Transverse colon (tissue), 4 donors: ENCODE data around the gene SOX5. TPM values are rescaled to one million over a fixed set of nuclear protein-coding genes. Genes with fewer than 3 reads are reported as not detected.

Experiments
- DNase-seq: peaks from one replicate; pipeline ENCODE4 v3.0.0-alpha.2; 2019
- H3K27ac ChIP-seq, 4 donors: fragments of 200-600 bp; sonication (generic); 2 replicates each; pipeline ENCODE4 v1.5.1; 2016 to 2018; ENCODE audit warnings: inconsistent platforms in 4 of 4
- H3K27me3 ChIP-seq: fragments of 200-600 bp; sonication (generic); 2 replicates; pipeline ENCODE4 v1.5.1; 2017; ENCODE audit warnings: inconsistent platforms
- H3K36me3 ChIP-seq, 4 donors: fragments of 200-600 bp; sonication (generic); 2 replicates each; pipeline ENCODE4 v1.5.1; 2017 to 2019; ENCODE audit warnings: inconsistent platforms in 4 of 4
- H3K4me1 ChIP-seq, 4 donors: fragments of 200-600 bp; sonication (generic); 2 replicates each; pipeline ENCODE4 v1.5.1; 2017 to 2020; ENCODE audit warnings: inconsistent platforms in 4 of 4
- H3K4me3 ChIP-seq, 4 donors: fragments of 200-600 bp; sonication (generic); 1 replicate in 1 of 4; 2 replicates in 3 of 4; pipeline versions ENCODE4 v1.5.1 to v1.6.1; 2017 to 2019; ENCODE audit warnings: inconsistent platforms in 4 of 4
- H3K9me3 ChIP-seq, 2 donors: fragments of 200-600 bp; sonication (generic); 2 replicates each; pipeline ENCODE4 v1.5.1; 2017 to 2019; ENCODE audit warnings: inconsistent platforms in 2 of 2
- EP300 ChIP-seq: sonication (generic); formaldehyde crosslinking; IDR thresholded peaks from one replicate; pipeline ENCODE4 v1.6.1; 2017; ENCODE audit warnings: antibody characterized with exemption, low read depth
- POLR2A ChIP-seq: fragments of 450-650 bp; IDR thresholded peaks from one replicate; pipeline ENCODE4 v1.6.1; 2016; ENCODE audit warnings: antibody characterized with exemption, mild to moderate bottlenecking, moderate library complexity
- POLR2AphosphoS5 ChIP-seq, 3 donors: sonication (generic); formaldehyde crosslinking; IDR thresholded peaks; one replicate each; pipeline ENCODE4 v1.6.1; 2016; ENCODE audit warnings: antibody characterized with exemption in 3 of 3
- WGBS, 2 donors: methylation state at CpG; one replicate each; pipeline ENCODE4 v1.1.5; 2018; ENCODE audit warnings: low coverage in 1 of 2; 5-methylcytosine and 5-hydroxymethylcytosine counted together
- in situ Hi-C, 4 donors: fragments of 200-750 bp; cut with MboI; loops; one replicate each; pipeline versions ENCODE4 v1.15.0 to v1.15.1; 2017; ENCODE audit warnings: low sequenced_read_pairs in 3 of 4, low pct_ligation_motif_present in 1 of 4, low pct_unique_long_range_greater_than_20kb in 1 of 4
- intact Hi-C: fragments of 100-400 bp; cut with DNase I; formaldehyde crosslinking; loops from one replicate; pipeline ENCODE4 v1.15.1; 2023; ENCODE audit warnings: low total_unique reads
- total RNA-seq, 4 donors: library from RNA; depleted of rRNA; stranded (reverse); fragments of >200 nt; gene quantifications; one replicate each; pipeline ENCODE4 v1.1.0, GENCODE V29; 2016
- TF ChIP-seq, protein P1 (sequence below), 5 experiments: fragments of 200-600 bp in 3 of 5; fragments of 450-650 bp in 2 of 5; sonication (generic) in 3 of 5; IDR thresholded peaks; 1 replicate in 2 of 5; 2 replicates in 3 of 5; pipeline ENCODE4 v1.5.1; 2016 to 2017; ENCODE audit warnings: antibody characterized with exemption in 5 of 5, inconsistent platforms in 3 of 5, mild to moderate bottlenecking in 2 of 5, moderate library complexity in 1 of 5

The SOX5 gene
- total RNA-seq, 4 donors from 2014 or later = 1.00 to 9.8 (median 3.2) TPM

DNA sequence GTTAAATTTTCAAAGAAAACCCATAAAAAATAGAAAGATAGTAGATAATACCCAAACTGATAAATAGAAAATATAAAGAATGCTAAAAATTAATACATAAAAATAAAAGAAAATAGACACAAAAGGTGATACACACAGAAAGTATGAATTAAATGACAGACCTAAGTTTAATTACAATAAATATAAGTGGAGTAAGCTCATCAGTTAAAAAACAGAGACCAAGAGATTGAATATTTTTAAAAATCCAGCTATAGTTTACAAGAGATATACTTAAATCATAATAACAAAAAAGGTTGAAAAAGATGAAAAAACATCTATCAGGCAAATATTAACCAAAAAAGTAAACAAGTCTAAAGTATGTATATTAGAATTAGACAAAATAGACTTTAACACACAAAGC, 268.2 kb downstream of the SOX5 start:
- Histone ChIP-seq H3K27ac (no peak overlapping the region), H3K4me3 (no peak overlapping the region), H3K9me3 (no peaks in the 10 kb centered on the region), H3K27me3 (no peaks in the 10 kb centered on the region), H3K36me3 (no peaks in the 10 kb centered on the region), H3K4me1 (no peaks in the 10 kb centered on the region)
- intact Hi-C loops (no loop called here), in situ Hi-C loops (no loop called here)
- TF ChIP-seq, protein P1, sequence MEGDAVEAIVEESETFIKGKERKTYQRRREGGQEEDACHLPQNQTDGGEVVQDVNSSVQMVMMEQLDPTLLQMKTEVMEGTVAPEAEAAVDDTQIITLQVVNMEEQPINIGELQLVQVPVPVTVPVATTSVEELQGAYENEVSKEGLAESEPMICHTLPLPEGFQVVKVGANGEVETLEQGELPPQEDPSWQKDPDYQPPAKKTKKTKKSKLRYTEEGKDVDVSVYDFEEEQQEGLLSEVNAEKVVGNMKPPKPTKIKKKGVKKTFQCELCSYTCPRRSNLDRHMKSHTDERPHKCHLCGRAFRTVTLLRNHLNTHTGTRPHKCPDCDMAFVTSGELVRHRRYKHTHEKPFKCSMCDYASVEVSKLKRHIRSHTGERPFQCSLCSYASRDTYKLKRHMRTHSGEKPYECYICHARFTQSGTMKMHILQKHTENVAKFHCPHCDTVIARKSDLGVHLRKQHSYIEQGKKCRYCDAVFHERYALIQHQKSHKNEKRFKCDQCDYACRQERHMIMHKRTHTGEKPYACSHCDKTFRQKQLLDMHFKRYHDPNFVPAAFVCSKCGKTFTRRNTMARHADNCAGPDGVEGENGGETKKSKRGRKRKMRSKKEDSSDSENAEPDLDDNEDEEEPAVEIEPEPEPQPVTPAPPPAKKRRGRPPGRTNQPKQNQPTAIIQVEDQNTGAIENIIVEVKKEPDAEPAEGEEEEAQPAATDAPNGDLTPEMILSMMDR (IDR thresholded peaks at IDR 0.05) = no peak
- TF ChIP-seq POLR2A = no peak
- TF ChIP-seq EP300 = no peak
- no peak for DNase-seq

DNA sequence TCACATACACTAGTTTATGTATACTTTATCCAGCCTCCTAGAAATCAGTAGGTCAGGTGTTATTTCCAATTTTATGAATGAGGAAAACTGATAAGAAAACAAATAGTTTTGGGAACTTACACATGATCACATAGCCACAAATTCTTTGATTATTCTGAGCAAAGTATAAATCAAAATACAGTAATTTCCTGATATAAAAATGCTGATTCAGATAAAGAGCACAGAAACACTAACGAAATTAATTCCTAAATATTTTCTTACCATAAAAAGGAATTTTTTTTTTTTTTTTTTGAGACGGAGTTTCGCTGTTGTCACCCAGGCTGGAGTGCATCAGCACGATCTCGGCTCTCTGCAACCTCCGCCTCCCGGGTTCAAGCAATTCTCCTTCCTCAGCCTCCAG, 275.4 kb downstream of the SOX5 start:
- 93 to 94% methylated on average over 3 to 7 of the region's 7 CpGs for WGBS, 2 donors
- Histone ChIP-seq H3K4me3 (no peak overlapping the region), H3K4me1 (no peaks in the 10 kb centered on the region), H3K9me3 (no peaks in the 10 kb centered on the region), H3K27me3 (no peaks in the 10 kb centered on the region), H3K27ac (no peak overlapping the region), H3K36me3 (no peaks in the 10 kb centered on the region)
- no peak for TF ChIP-seq POLR2A
- TF ChIP-seq POLR2AphosphoS5 (IDR thresholded peaks at IDR 0.05) = no peak
- TF ChIP-seq EP300 = no peak
- TF ChIP-seq, protein P1 (IDR thresholded peaks at IDR 0.05) = no peak
- no peak for DNase-seq
- intact Hi-C loops (no loop called here), in situ Hi-C loops (no loop called here)

DNA sequence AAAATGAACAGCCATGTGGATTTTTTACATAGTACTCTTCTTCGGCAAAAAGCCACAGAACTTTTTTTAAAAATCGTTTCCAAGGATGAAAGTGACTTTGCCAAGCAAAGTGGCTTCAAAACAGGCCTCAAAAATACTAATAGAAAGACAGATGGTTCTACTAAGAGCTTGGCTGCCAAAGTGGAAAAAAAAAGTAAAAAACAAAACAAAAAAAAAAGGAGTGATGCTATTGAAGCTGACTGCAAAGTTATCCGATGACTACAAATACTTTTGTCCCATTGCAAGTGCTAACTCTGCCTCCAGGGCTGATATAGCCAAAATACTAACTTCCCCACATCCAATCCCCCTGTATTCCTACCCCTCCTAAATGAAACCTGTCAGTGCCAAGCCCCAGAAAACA, 277.6 kb downstream of the SOX5 start:
- H3K4me1 ChIP-seq = no peaks in the 10 kb centered on the region
- TF ChIP-seq POLR2AphosphoS5 (IDR thresholded peaks at IDR 0.05) = no peak
- TF ChIP-seq, protein P1 (IDR thresholded peaks at IDR 0.05) = no peak
- no peak for TF ChIP-seq EP300
- no peak for TF ChIP-seq POLR2A
- in situ Hi-C loops = no loop called here
- intact Hi-C loops = no loop called here
- no peaks in the 10 kb centered on the region for H3K27me3 ChIP-seq
- no peaks in the 10 kb centered on the region for H3K36me3 ChIP-seq
- no peak overlapping the region for H3K27ac ChIP-seq
- H3K9me3 ChIP-seq = no peaks in the 10 kb centered on the region
- DNase-seq = no peak
- no peak overlapping the region for H3K4me3 ChIP-seq
- 72 to 73% methylated on average over 3 of the region's 3 CpGs for WGBS, 2 donors

DNA sequence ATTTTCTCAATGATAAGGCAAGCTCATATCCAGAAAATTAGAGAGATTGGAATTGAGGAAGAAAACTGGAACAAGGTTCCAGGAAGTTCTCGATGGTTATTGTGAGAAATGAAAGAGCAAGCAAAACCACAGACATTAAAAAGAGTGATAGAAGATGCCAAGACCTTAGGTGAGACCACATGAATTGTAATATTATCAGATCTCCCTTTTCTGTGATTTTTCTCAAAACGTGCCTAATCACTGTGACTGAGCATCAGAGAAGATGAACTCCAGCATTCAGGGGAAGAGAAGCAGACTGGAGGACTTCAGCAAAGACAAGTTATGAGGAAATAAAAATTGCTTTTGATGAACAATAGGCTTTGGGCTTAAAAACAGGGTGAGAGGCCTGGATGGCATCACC, 278.8 kb downstream of the SOX5 start:
- 66 to 75% methylated on average over 2 of the region's 2 CpGs for WGBS, 2 donors
- no peaks in the 10 kb centered on the region for H3K36me3 ChIP-seq
- H3K27ac ChIP-seq = no peak overlapping the region
- H3K4me1 ChIP-seq = no peaks in the 10 kb centered on the region
- H3K4me3 ChIP-seq = no peak overlapping the region
- no peaks in the 10 kb centered on the region for H3K27me3 ChIP-seq
- no peaks in the 10 kb centered on the region for H3K9me3 ChIP-seq
- DNase-seq = no peak
- intact Hi-C loops (no loop called here), in situ Hi-C loops (no loop called here)
- TF ChIP-seq POLR2A = no peak
- TF ChIP-seq POLR2AphosphoS5 (IDR thresholded peaks at IDR 0.05) = no peak
- no peak for TF ChIP-seq EP300

DNA sequence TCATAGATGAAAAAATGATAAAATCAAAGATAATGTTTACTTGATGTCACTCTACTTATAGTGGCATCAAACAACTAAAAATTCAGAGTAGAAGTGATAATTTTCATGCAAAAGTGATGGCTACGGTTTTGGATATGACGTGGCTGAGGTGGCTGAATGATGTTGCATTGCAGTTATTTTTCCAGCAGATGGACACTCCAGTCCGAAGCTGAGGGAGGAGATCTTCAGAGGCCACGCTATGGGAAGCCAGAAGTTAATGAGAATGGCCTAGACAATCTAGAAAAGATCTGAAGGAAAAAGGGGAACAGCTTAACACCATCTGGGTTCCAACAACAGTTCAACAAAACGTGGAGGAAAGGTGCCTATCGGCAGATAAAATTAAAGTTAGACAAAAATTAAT, 279.8 kb downstream of the SOX5 start:
- DNase-seq = no peak
- Histone ChIP-seq H3K36me3 (no peaks in the 10 kb centered on the region), H3K27me3 (no peaks in the 10 kb centered on the region), H3K27ac (no peak overlapping the region), H3K4me1 (no peaks in the 10 kb centered on the region), H3K9me3 (no peaks in the 10 kb centered on the region), H3K4me3 (no peak overlapping the region)
- TF ChIP-seq POLR2A (no peak), POLR2AphosphoS5 (IDR thresholded peaks at IDR 0.05) (no peak), EP300 (no peak)
- TF ChIP-seq, protein P1 (IDR thresholded peaks at IDR 0.05) = no peak
- 76 to 90% methylated on average over 6 of the region's 6 CpGs for WGBS, 2 donors
- in situ Hi-C loops = no loop called here
- intact Hi-C loops = no loop called here
